ENCODE results near the gene DIPK1B. TPM values are rescaled to one million over a fixed set of nuclear protein-coding genes. Genes with fewer than 3 reads are reported as not detected.

The DIPK1B gene
- total and polyA plus RNA-seq, 8 donors = 4.3 to 32.3 (median 6.5) TPM

GRCh38 chr9:136668983-136669790 lies 43.2 kb upstream of the DIPK1B start:
- TF ChIP-seq CTCF (IDR thresholded peaks at IDR 0.05) = no peak
- peak in 2 of 4 donors; percentile 14 to 41 for ATAC-seq
- Histone ChIP-seq H3K4me3 (no peak overlapping the region), H3K4me1 (peaks cover 0 to under 1% (median 0%) of the 10 kb centered on the region in 3 donors), H3K9me3 (no peaks in the 10 kb centered on the region), H3K27ac (no peak overlapping the region), H3K27me3 (no peaks in the 10 kb centered on the region), H3K36me3 (peaks cover 0 to 2% (median 0%) of the 10 kb centered on the region in 3 donors)
- intact Hi-C loops (cut with DNase I) = no loop called here
- WGBS, 2 donors = 59 to 67% methylated on average over 23 of the region's 23 CpGs
- FAIRE-seq = no peak
- DNase-seq = peak in 1 of 6 donors; percentile 56

- FAIRE-seq (no peak), ATAC-seq (no peak), DNase-seq (peak in 1 of 6 donors; percentile 34)
- intact Hi-C loops (cut with DNase I) = no loop called here
- Histone ChIP-seq H3K4me3 (no peak overlapping the region), H3K4me1 (peaks cover 0 to 8% (median 0%) of the 10 kb centered on the region in 3 donors), H3K27me3 (no peaks in the 10 kb centered on the region), H3K27ac (no peak overlapping the region), H3K9me3 (no peaks in the 10 kb centered on the region), H3K36me3 (peaks cover 0 to 4% (median 0%) of the 10 kb centered on the region in 3 donors)
- 52 to 59% methylated on average over 23 of the region's 23 CpGs for WGBS, 2 donors
- no peak for TF ChIP-seq CTCF (IDR thresholded peaks at IDR 0.05)
These were observed 42.4 kb upstream of the DIPK1B start for GRCh38 chr9:136669791-136670464.

GRCh38 chr9:136670576-136671253 lies 41.7 kb upstream of the DIPK1B start:
- FAIRE-seq = no peak

GRCh38 chr9:136671254-136671614 lies 41.1 kb upstream of the DIPK1B start:
- peak in 1 of 6 donors; percentile 40 for DNase-seq
- Histone ChIP-seq H3K36me3 (peaks cover 0 to 6% (median 0%) of the 10 kb centered on the region in 3 donors), H3K27ac (no peak overlapping the region), H3K4me3 (no peak overlapping the region), H3K27me3 (no peaks in the 10 kb centered on the region), H3K4me1 (peaks cover 8 to 16% (median 8%) of the 10 kb centered on the region in 3 donors), H3K9me3 (no peaks in the 10 kb centered on the region)
- no peak for TF ChIP-seq CTCF (IDR thresholded peaks at IDR 0.05)
- WGBS, 2 donors = 15 to 23% methylated on average over 8 to 12 of the region's 12 CpGs
- FAIRE-seq = no peak
- peak in 1 of 4 donors; percentile 4 for ATAC-seq
- intact Hi-C loops (cut with DNase I) = no loop called here

More at GRCh38 chr9:136670576-136671253, 41.7 kb upstream of the DIPK1B start:
- WGBS, 2 donors = 40 to 71% methylated on average over 36 of the region's 36 CpGs
- intact Hi-C loops (cut with DNase I) = no loop called here
- Histone ChIP-seq H3K4me1 (peaks cover 3 to 11% (median 4%) of the 10 kb centered on the region in 3 donors), H3K4me3 (no peak overlapping the region), H3K27me3 (no peaks in the 10 kb centered on the region), H3K27ac (no peak overlapping the region), H3K36me3 (peaks cover 0 to 4% (median 0%) of the 10 kb centered on the region in 3 donors), H3K9me3 (no peaks in the 10 kb centered on the region)
- no peak for TF ChIP-seq CTCF (IDR thresholded peaks at IDR 0.05)
- ATAC-seq (no peak), DNase-seq (no peak)

Data from pancreas (tissue), 10 donors.